Endothelial cell of umbilical vein (primary cell): ENCODE data around the gene SSX7.

Experiments
- EZH2 ChIP-seq: IDR thresholded peaks from 2 replicates; pipeline ENCODE4 v1.6.1; 2012; ENCODE audit warnings: borderline replicate concordance, low read depth, mild to moderate bottlenecking, moderate library complexity, low read length, inconsistent platforms; ENCODE audit not compliant: severe bottlenecking
- GATA2 ChIP-seq: IDR thresholded peaks from 2 replicates; pipeline ENCODE4 v1.7.0; 2011; ENCODE audit warnings: low read depth, mild to moderate bottlenecking, moderate library complexity, mixed read lengths, low read length; ENCODE audit not compliant: insufficient read length, insufficient read depth
- JUN ChIP-seq: IDR thresholded peaks from 2 replicates; pipeline ENCODE4 v1.6.1; 2011; ENCODE audit warnings: borderline replicate concordance, low read depth; ENCODE audit not compliant: insufficient read length, insufficient read depth
- POLR2A ChIP-seq: IDR thresholded peaks from 2 replicates; pipeline ENCODE4 v1.6.1; 2012; ENCODE audit warnings: low read depth, mild to moderate bottlenecking, control low read depth, low read length
- POLR2AphosphoS5 ChIP-seq: IDR thresholded peaks from 2 replicates; pipeline ENCODE4 v1.6.1; 2012; ENCODE audit warnings: low read depth, mild to moderate bottlenecking, control low read depth, low read length, moderate library complexity; ENCODE audit not compliant: insufficient read depth
- TF ChIP-seq, protein P1 (sequence below), 2 donors: IDR thresholded peaks; 1 replicate in 1 of 2; 2 replicates in 1 of 2; pipeline ENCODE4 v1.5.1; 2011; ENCODE audit warnings: low read length in 2 of 2, mild to moderate bottlenecking in 2 of 2, moderate library complexity in 2 of 2, control low read depth in 1 of 2, inconsistent platforms in 1 of 2, low read depth in 1 of 2; ENCODE audit not compliant: insufficient read depth in 1 of 2; ENCODE audit errors: extremely low read depth in 1 of 2

DNA sequence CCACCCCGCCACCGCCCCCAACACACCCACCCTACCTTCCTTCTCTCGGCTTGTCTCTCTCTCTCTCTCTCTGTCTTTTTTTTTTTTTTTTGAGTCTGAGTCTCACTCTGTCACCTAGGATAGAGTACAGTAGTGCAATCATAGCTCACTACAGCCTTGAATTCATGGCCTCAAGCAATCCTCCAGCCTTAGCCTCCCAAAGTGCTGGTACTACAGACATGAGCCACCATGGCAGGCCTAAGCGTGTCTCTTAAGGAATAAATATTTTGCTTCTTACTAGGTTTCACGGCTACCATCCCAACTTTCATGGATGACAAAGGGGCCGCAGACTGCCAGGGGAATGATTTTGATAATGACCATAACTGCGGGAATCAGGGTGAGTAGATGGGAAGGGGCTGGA lies 55.8 kb downstream of the SSX7 start:
- TF ChIP-seq, protein P1, sequence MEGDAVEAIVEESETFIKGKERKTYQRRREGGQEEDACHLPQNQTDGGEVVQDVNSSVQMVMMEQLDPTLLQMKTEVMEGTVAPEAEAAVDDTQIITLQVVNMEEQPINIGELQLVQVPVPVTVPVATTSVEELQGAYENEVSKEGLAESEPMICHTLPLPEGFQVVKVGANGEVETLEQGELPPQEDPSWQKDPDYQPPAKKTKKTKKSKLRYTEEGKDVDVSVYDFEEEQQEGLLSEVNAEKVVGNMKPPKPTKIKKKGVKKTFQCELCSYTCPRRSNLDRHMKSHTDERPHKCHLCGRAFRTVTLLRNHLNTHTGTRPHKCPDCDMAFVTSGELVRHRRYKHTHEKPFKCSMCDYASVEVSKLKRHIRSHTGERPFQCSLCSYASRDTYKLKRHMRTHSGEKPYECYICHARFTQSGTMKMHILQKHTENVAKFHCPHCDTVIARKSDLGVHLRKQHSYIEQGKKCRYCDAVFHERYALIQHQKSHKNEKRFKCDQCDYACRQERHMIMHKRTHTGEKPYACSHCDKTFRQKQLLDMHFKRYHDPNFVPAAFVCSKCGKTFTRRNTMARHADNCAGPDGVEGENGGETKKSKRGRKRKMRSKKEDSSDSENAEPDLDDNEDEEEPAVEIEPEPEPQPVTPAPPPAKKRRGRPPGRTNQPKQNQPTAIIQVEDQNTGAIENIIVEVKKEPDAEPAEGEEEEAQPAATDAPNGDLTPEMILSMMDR (IDR thresholded peaks at IDR 0.05; ENCODE audit: extremely low read depth in 1 of 2, insufficient read depth in 1 of 2, low read depth in 1 of 2, low read length in 2 of 2), result no peak
- TF ChIP-seq POLR2AphosphoS5 (no peak), POLR2A (no peak), GATA2 (no peak), EZH2 (no peak), JUN (no peak)
